ENCODE data around the gene GBA2.

GBA2 gene

GRCh38 chr9:35737143-35737542, 11.9 kb downstream of the GBA2 start:
- no CpG with 5 or more reads among the region's 7 CpGs for WGBS, 2 donors (ENCODE audit: extremely low coverage in 2 of 2, insufficient read length in 2 of 2, insufficient replicate concordance in 1 of 2)
- no peak overlapping the region for H3K4me2 ChIP-seq (ENCODE audit: insufficient read depth, low read length, poor library complexity, severe bottlenecking)
- no peak overlapping the region for H2BK5ac ChIP-seq (ENCODE audit: low read length)
- H3K27me3 ChIP-seq (ENCODE audit: control insufficient read depth in 3 of 3, insufficient read depth in 3 of 3, low read depth in 1 of 3, low read length in 3 of 3), result no peaks in the 10 kb centered on the region
- H4K8ac ChIP-seq (ENCODE audit: low read depth, low read length), result no peak overlapping the region
- no peak overlapping the region for H2BK12ac ChIP-seq (ENCODE audit: low read length)
- no peaks in the 10 kb centered on the region for H3K9me3 ChIP-seq (replicated peaks in 1 of 2; ENCODE audit: control insufficient read depth in 2 of 2, insufficient read depth in 1 of 2, low read depth in 1 of 2, low read length in 2 of 2)
- no peak overlapping the region for H2AFZ ChIP-seq (ENCODE audit: low read length)
- H2BK120ac ChIP-seq (ENCODE audit: low read depth, low read length), result no peak overlapping the region
- H3K14ac ChIP-seq (ENCODE audit: low read length), result no peak overlapping the region
- no peak overlapping the region for H3K23ac ChIP-seq (ENCODE audit: low read depth, low read length, poor library complexity)
- H3K4me3 ChIP-seq (ENCODE audit: low read length in 2 of 2), result no peak overlapping the region
- peaks cover 8 to 9% of the 10 kb centered on the region in 2 donors for H3K4me1 ChIP-seq (ENCODE audit: control insufficient read depth in 2 of 2, insufficient read depth in 1 of 2, low read depth in 1 of 2, low read length in 2 of 2)
- no peak overlapping the region for H2BK15ac ChIP-seq (ENCODE audit: low read length)
- H3K36me3 ChIP-seq (replicated peaks in 1 of 2; ENCODE audit: control insufficient read depth in 2 of 2, insufficient read depth in 2 of 2, low read length in 2 of 2), result peaks cover 68 to 86% of the 10 kb centered on the region in 2 donors
- H3K18ac ChIP-seq (ENCODE audit: low read length), result no peak overlapping the region
- H3K79me1 ChIP-seq (ENCODE audit: low read depth, low read length), result no peaks in the 10 kb centered on the region
- no peak overlapping the region for H4K91ac ChIP-seq (ENCODE audit: low read depth, low read length, poor library complexity)
- H3K4ac ChIP-seq (ENCODE audit: low read length), result no peak overlapping the region
- no peak overlapping the region for H3K27ac ChIP-seq (replicated peaks; ENCODE audit: low read length)
- no peak overlapping the region for H2AK5ac ChIP-seq (ENCODE audit: low read depth, low read length)
- H3K9ac ChIP-seq (ENCODE audit: low read depth, low read length, poor library complexity), result no peak overlapping the region
- no peak for DNase-seq (ENCODE audit: low spot score)

DNA sequence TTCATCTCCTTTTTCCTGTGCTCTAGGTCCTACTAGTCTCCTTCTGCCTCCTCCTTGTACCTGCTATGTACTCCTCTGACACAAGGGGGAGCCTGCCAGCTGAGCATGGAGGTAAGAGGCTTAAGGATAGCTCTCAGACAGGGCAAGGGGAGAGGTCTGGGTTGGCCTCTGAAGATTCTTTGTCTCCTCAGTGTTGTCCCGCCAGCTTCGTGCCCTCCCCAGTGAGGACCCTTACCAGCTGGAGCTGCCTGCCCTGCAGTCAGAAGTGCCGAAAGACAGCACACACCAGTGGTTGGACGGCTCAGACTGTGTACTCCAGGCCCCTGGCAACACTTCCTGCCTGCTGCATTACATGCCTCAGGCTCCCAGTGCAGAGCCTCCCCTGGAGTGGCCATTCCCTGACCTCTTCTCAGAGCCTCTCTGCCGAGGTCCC, 12.8 kb downstream of the GBA2 start:
- H3K4me1 ChIP-seq (ENCODE audit: control insufficient read depth in 2 of 2, insufficient read depth in 1 of 2, low read depth in 1 of 2, low read length in 2 of 2), result peaks cover 9 to 10% of the 10 kb centered on the region in 2 donors
- H2AK5ac ChIP-seq (ENCODE audit: low read depth, low read length), result no peak overlapping the region
- no peak overlapping the region for H2BK120ac ChIP-seq (ENCODE audit: low read depth, low read length)
- H3K79me1 ChIP-seq (ENCODE audit: low read depth, low read length), result no peaks in the 10 kb centered on the region
- no peak overlapping the region for H4K8ac ChIP-seq (ENCODE audit: low read depth, low read length)
- no peak overlapping the region for H3K4me3 ChIP-seq (ENCODE audit: low read length in 2 of 2)
- H3K23ac ChIP-seq (ENCODE audit: low read depth, low read length, poor library complexity), result no peak overlapping the region
- H2BK5ac ChIP-seq (ENCODE audit: low read length), result no peak overlapping the region
- DNase-seq (ENCODE audit: low spot score), result peak; percentile 58
- no peak overlapping the region for H2BK15ac ChIP-seq (ENCODE audit: low read length)
- H3K27me3 ChIP-seq (ENCODE audit: control insufficient read depth in 3 of 3, insufficient read depth in 3 of 3, low read depth in 1 of 3, low read length in 3 of 3), result no peaks in the 10 kb centered on the region
- H2AFZ ChIP-seq (ENCODE audit: low read length), result no peak overlapping the region
- no peak overlapping the region for H3K14ac ChIP-seq (ENCODE audit: low read length)
- no peak overlapping the region for H3K9ac ChIP-seq (ENCODE audit: low read depth, low read length, poor library complexity)
- no peak overlapping the region for H3K4me2 ChIP-seq (ENCODE audit: insufficient read depth, low read length, poor library complexity, severe bottlenecking)
- WGBS, 2 donors (ENCODE audit: extremely low coverage in 2 of 2, insufficient read length in 2 of 2, insufficient replicate concordance in 1 of 2), result no CpG with 5 or more reads among the region's 5 CpGs
- H2BK12ac ChIP-seq (ENCODE audit: low read length), result no peak overlapping the region
- H3K18ac ChIP-seq (ENCODE audit: low read length), result no peak overlapping the region
- no peak overlapping the region for H4K91ac ChIP-seq (ENCODE audit: low read depth, low read length, poor library complexity)
- H3K9me3 ChIP-seq (replicated peaks in 1 of 2; ENCODE audit: control insufficient read depth in 2 of 2, insufficient read depth in 1 of 2, low read depth in 1 of 2, low read length in 2 of 2), result no peaks in the 10 kb centered on the region
- H3K4ac ChIP-seq (ENCODE audit: low read length), result no peak overlapping the region
- peaks cover 62 to 78% of the 10 kb centered on the region in 2 donors for H3K36me3 ChIP-seq (replicated peaks in 1 of 2; ENCODE audit: control insufficient read depth in 2 of 2, insufficient read depth in 2 of 2, low read length in 2 of 2)
- peak overlapping the region; percentile 20 for H3K27ac ChIP-seq (replicated peaks; ENCODE audit: low read length)

GRCh38 chr9:35734096-35734495, 14.9 kb downstream of the GBA2 start:
- Histone ChIP-seq H3K4me1 (ENCODE audit: control insufficient read depth in 2 of 2, insufficient read depth in 1 of 2, low read depth in 1 of 2, low read length in 2 of 2) (peaks cover 28 to 31% of the 10 kb centered on the region in 2 donors), H2AFZ (ENCODE audit: low read length) (no peak overlapping the region), H2BK12ac (ENCODE audit: low read length) (no peak overlapping the region), H3K9ac (ENCODE audit: low read depth, low read length, poor library complexity) (no peak overlapping the region), H3K27me3 (ENCODE audit: control insufficient read depth in 3 of 3, insufficient read depth in 3 of 3, low read depth in 1 of 3, low read length in 3 of 3) (no peaks in the 10 kb centered on the region), H2BK5ac (ENCODE audit: low read length) (no peak overlapping the region), H4K91ac (ENCODE audit: low read depth, low read length, poor library complexity) (no peak overlapping the region), H3K9me3 (replicated peaks in 1 of 2; ENCODE audit: control insufficient read depth in 2 of 2, insufficient read depth in 1 of 2, low read depth in 1 of 2, low read length in 2 of 2) (no peaks in the 10 kb centered on the region), H2AK5ac (ENCODE audit: low read depth, low read length) (no peak overlapping the region), H2BK15ac (ENCODE audit: low read length) (no peak overlapping the region), H3K27ac (replicated peaks; ENCODE audit: low read length) (no peak overlapping the region), H3K4me2 (ENCODE audit: insufficient read depth, low read length, poor library complexity, severe bottlenecking) (no peak overlapping the region), H3K14ac (ENCODE audit: low read length) (no peak overlapping the region), H3K23ac (ENCODE audit: low read depth, low read length, poor library complexity) (no peak overlapping the region), H3K4me3 (ENCODE audit: low read length in 2 of 2) (no peak overlapping the region), H3K36me3 (replicated peaks in 1 of 2; ENCODE audit: control insufficient read depth in 2 of 2, insufficient read depth in 2 of 2, low read length in 2 of 2) (peaks cover 43 to 63% of the 10 kb centered on the region in 2 donors), H3K4ac (ENCODE audit: low read length) (no peak overlapping the region), H3K18ac (ENCODE audit: low read length) (no peak overlapping the region), H2BK120ac (ENCODE audit: low read depth, low read length) (no peak overlapping the region), H3K79me1 (ENCODE audit: low read depth, low read length) (no peaks in the 10 kb centered on the region), H4K8ac (ENCODE audit: low read depth, low read length) (no peak overlapping the region)
- no CpG with 5 or more reads among the region's 3 CpGs for WGBS, 2 donors (ENCODE audit: extremely low coverage in 2 of 2, insufficient read length in 2 of 2, insufficient replicate concordance in 1 of 2)
- no peak for DNase-seq (ENCODE audit: low spot score)

DNA sequence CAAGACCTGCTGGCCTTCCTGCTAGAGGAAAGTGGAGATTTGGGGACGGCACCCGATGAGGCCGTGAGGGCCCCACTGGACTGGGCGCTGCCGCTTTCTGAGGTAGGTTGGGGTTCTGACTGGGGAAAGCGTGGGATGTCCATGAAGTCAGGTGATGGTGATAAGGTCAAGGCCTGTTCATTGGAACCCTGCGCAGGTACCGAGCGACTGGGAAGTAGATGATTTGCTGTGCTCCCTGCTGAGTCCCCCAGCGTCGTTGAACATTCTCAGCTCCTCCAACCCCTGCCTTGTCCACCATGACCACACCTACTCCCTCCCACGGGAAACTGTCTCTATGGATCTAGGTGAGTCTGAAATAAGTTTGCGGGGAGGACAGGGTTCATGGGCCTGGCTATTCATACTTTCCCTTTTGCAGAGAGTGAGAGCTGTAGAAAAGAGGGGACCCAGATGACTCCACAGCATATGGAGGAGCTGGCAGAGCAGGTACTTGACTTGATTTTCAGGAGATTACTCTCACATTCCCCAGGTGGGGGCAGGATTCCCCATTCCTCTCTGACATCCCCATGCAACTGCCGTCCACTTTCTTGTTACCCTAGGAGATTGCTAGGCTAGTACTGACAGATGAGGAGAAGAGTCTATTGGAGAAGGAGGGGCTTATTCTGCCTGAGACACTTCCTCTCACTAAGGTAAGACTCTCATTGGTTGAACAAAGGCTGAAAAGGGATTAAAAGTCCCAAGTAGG, 16.1 kb downstream of the GBA2 start:
- Histone ChIP-seq H3K18ac (ENCODE audit: low read length) (peak overlapping the region; percentile 81), H3K36me3 (replicated peaks in 1 of 2; ENCODE audit: control insufficient read depth in 2 of 2, insufficient read depth in 2 of 2, low read length in 2 of 2) (peaks cover 31 to 53% of the 10 kb centered on the region in 2 donors), H3K14ac (ENCODE audit: low read length) (peak overlapping the region; percentile 50), H2BK120ac (ENCODE audit: low read depth, low read length) (no peak overlapping the region), H4K91ac (ENCODE audit: low read depth, low read length, poor library complexity) (no peak overlapping the region), H3K4me3 (ENCODE audit: low read length in 2 of 2) (peak overlapping the region; percentile 74 to 97), H3K27me3 (ENCODE audit: control insufficient read depth in 3 of 3, insufficient read depth in 3 of 3, low read depth in 1 of 3, low read length in 3 of 3) (no peaks in the 10 kb centered on the region), H2BK15ac (ENCODE audit: low read length) (no peak overlapping the region), H2BK12ac (ENCODE audit: low read length) (no peak overlapping the region), H3K9ac (ENCODE audit: low read depth, low read length, poor library complexity) (peak overlapping the region; percentile 87), H2BK5ac (ENCODE audit: low read length) (peak overlapping the region; percentile 16), H3K4ac (ENCODE audit: low read length) (no peak overlapping the region), H3K23ac (ENCODE audit: low read depth, low read length, poor library complexity) (peak overlapping the region; percentile 2), H2AK5ac (ENCODE audit: low read depth, low read length) (no peak overlapping the region), H3K4me1 (ENCODE audit: control insufficient read depth in 2 of 2, insufficient read depth in 1 of 2, low read depth in 1 of 2, low read length in 2 of 2) (peaks cover 34 to 41% of the 10 kb centered on the region in 2 donors), H3K9me3 (replicated peaks in 1 of 2; ENCODE audit: control insufficient read depth in 2 of 2, insufficient read depth in 1 of 2, low read depth in 1 of 2, low read length in 2 of 2) (no peaks in the 10 kb centered on the region), H3K79me1 (ENCODE audit: low read depth, low read length) (no peaks in the 10 kb centered on the region), H4K8ac (ENCODE audit: low read depth, low read length) (no peak overlapping the region), H3K4me2 (ENCODE audit: insufficient read depth, low read length, poor library complexity, severe bottlenecking) (peak overlapping the region; percentile 76), H3K27ac (replicated peaks; ENCODE audit: low read length) (peak overlapping the region; percentile 98), H2AFZ (ENCODE audit: low read length) (peak overlapping the region; percentile 90)
- WGBS, 2 donors (ENCODE audit: extremely low coverage in 2 of 2, insufficient read length in 2 of 2, insufficient replicate concordance in 1 of 2), result no CpG with 5 or more reads among the region's 14 CpGs
- peak; percentile 41 for DNase-seq (ENCODE audit: low spot score)

Data from neuronal stem cell (in vitro differentiated cells).